ENCODE results near the gene SMARCB1.

DNA sequence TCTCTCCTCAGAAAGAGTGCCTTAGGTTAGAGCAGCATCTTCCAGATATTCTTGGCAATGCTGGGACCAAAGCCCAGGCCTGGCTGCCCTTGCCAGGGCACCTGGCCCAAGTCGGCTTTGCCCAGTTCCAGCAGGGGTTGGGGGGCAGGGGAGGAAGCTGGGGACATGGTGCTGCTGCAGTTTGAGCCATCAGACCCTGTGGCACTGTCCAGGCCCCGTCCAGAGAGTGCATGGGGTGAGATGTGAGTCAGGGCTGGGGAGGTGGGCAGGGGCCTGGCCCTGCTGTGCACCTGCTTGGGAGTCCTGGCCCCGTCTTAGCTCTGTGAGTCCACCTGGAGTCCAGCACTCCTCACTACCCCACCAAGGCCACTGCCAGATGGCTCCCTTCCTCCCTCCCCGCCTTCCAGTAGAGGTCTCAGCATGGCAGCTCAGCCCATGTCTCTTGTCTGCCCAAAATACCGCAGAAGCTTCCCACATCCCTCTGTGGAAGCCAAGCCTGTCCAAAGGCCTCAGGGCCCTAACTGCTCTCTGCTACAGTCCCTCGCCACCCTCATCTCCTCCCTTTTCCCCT is 35.4 kb downstream of the SMARCB1 start:
- TF ChIP-seq, protein P1, sequence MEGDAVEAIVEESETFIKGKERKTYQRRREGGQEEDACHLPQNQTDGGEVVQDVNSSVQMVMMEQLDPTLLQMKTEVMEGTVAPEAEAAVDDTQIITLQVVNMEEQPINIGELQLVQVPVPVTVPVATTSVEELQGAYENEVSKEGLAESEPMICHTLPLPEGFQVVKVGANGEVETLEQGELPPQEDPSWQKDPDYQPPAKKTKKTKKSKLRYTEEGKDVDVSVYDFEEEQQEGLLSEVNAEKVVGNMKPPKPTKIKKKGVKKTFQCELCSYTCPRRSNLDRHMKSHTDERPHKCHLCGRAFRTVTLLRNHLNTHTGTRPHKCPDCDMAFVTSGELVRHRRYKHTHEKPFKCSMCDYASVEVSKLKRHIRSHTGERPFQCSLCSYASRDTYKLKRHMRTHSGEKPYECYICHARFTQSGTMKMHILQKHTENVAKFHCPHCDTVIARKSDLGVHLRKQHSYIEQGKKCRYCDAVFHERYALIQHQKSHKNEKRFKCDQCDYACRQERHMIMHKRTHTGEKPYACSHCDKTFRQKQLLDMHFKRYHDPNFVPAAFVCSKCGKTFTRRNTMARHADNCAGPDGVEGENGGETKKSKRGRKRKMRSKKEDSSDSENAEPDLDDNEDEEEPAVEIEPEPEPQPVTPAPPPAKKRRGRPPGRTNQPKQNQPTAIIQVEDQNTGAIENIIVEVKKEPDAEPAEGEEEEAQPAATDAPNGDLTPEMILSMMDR (IDR thresholded peaks at IDR 0.05): no peak
- TF ChIP-seq POLR2A (IDR thresholded peaks at IDR 0.05): no peak

Data from transverse colon (tissue), 3 donors.